GM04503 (cell line): Measurements from ENCODE around the gene ARHGEF2.
"Not testable (repeated sequence)": the region's sequence is repeated elsewhere in the genome, so short reads cannot be mapped to it uniquely, and the experiment has no call there.

Experiments
- DNase-seq: peaks from one replicate; pipeline ENCODE4 v3.0.0-alpha.2; 2012; ENCODE audit warnings: low read depth

ARHGEF2 gene

DNA sequence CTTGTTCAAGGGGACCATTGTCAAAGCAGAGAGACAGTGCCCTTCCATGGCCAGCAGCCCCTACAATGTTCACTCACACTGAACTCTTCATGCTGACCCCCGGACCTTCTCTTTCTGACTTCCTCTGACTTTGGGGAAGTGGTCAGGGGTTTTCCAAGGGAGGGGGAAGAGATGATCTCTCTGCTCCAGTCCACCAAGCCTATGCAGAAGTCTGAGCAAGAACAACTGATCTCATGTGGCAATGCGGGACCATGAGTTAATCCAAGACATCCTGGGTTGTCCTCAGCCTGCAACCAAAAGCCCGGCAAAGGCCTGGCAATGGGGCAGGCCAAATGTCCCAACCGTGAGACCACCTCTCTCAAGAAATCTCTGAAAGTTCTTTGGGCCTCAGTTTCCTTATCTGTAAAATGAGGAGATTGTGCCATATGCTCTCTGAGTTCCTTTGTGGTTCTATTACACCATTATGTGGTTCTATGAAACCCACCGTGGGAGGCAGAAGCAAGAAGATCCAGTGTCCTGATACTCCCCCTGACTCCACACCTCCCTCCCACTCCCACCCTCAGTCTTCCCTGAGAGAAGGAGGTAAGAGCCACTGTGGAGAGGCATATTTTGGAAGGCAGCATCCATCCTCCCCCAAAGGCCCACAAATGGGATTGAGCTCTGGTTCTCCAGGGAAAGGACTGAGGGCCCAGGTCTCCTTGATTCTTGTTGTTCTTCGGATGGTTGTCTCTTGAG, 11.8 kb upstream of the ARHGEF2 start:
- DNase-seq: no peak

- no peak for DNase-seq
These were observed 11.1 kb upstream of the ARHGEF2 start for GRCh38 chr1:155989242-155990004.

DNA sequence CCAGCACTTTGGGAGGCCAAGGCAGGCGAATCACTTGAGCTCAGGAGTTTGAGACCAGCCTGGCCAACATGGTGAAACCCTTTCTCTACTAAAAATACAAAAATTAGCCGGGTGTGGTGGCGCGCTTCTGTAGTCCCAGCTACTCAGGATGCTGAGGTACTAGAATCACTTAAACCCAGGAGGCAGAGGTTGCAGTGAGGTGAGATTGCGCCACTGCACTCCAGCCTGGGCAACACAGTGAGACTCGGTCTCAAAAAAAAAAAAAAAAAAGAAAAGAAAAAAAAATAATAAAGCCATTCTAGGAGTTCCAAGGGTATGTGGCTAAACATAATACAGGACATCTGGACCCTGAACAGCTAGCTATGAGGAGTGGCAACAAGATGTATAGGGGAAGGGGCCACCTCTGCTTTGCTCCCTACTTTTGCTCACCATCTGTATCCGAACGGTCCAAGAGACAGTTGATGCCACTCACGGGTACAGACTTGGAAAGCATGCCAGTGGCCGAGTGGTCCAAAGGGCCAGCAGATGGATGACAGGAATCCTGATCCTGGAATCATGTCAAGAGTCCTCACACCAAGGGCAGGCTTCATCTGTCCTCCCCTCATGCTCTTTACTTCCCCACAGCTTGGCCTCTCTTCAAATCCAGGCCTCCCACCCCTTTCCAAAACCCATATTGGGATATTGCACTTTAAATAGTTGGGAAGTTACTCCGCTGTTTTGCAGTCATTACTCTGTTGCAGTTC, 6.7 kb upstream of the ARHGEF2 start:
- DNase-seq: not testable (repeated sequence)

GRCh38 chr1:155984341-155984740, 6.0 kb upstream of the ARHGEF2 start:
- DNase-seq: no peak

GRCh38 chr1:155983191-155984024, 5.1 kb upstream of the ARHGEF2 start:
- DNase-seq: peak; percentile 97

GRCh38 chr1:155982106-155982505, 3.8 kb upstream of the ARHGEF2 start:
- DNase-seq: no peak

DNA sequence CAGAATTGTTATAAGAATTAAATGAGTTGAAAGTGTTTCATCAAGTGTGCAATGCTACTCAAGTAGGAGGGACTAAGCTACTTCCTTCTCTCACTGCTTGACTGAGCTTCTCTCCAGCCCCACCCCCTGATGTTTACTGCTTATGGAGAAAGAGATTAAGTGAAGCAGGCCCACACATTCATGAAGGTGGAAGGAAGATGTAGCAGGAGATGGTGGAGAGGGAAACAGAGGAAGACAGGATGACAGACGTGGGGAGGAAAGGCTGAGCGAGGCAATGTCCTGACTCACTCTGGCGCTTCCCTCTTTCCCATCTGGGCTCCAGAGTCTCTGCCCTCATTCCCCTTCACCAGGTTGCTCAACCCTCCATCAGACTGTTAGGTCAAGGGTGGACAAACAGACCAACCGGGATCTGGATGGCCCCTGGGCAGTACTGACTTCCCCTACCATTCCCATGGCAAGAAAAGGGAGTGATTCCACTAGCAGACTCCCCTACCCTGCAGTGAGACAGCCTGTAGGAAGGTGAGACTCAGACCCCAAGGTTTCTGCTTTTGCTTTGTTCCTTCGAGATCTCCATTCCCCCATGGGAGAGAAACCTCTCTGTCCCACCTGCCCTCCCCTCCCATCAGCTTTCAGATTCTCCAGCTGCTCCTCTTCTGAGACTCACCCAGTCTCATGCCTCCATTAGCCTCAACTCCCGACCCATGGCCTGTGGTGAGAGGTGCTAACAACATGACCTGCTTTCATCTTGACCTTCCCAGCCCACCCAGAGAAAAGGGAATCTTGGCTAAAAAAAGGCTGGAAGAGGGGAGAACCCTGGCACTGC, 3.1 kb upstream of the ARHGEF2 start:
- DNase-seq: peak; percentile 77

GRCh38 chr1:155979597-155980343, 1.4 kb upstream of the ARHGEF2 start:
- no peak for DNase-seq

GRCh38 chr1:155978973-155979429, 654 bp upstream of the ARHGEF2 start:
- no peak for DNase-seq

- no peak for DNase-seq
These were observed 540 bp downstream of the ARHGEF2 start for GRCh38 chr1:155977690-155978324.

DNA sequence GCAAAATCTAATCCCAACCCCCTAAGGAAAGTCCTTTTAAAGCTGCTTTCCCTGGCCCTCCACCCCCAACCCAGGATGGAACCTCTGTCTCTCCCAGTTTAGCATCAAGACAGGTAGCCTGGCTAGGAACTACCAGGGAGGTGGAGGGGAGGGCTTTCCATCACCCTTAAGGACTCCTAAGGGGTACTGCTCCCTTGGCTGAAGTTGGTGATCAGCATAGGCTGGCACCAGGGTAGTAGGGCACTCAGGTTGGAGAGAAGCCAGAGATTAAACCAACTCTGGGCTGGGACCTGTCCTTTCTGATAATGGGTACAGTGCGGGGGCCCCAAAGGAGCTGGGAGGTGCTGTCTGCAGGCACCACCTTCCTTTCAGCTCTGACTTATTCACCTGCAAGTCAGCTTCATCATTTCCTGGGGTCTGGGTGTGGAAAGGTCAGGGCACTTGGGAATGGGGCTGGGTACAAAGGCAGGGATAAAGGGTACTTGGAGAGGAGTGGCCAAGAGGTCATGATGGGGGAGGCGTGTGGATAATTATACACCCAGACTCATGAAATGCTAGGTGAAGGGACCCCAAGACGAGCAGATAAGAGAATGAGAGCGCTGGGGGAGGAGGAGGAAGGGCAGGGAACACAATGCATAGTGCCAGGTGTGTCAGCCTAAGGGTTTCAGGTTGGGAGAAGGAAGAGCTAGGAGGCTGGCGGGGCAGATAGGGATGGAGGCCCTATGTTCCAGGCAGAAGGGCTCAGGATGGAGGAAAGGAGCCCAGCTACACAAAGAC, 1.2 kb downstream of the ARHGEF2 start:
- DNase-seq: no peak

- peak; percentile 36 for DNase-seq
These were observed 2.1 kb downstream of the ARHGEF2 start for GRCh38 chr1:155976062-155976912.

DNA sequence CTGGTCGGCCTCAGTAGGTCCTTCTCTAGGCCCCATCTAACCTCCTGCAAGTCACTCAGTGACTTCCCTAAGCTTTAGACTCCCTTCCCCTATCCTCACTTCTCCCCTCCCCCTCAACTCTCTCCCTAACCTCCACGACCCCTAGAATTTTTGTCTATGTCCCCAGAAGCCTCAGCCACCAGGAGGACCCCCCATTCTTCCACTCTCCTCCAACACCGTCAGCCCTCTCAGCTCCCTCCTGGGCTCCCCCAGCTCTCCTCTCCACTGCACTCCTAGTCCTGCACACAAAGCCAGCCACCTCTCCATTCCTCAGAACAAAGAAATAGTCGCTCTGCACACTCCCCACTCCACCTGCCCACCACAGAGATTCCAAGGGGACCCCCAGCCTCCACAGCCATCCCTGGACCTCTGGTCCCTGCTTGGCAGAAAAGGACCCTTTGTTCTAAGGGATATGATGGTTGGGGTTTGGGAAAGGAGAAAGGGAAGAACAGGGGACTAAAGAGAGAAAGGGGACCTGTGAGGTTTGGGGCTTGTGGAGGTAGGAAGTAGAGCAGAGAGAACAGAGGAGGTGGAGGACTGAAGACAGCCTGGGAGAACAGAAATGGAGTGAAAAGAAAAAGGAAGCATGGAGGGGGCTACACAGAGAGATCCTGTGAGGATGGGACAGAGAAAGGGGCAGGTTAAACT, 2.8 kb downstream of the ARHGEF2 start:
- no peak for DNase-seq

DNA sequence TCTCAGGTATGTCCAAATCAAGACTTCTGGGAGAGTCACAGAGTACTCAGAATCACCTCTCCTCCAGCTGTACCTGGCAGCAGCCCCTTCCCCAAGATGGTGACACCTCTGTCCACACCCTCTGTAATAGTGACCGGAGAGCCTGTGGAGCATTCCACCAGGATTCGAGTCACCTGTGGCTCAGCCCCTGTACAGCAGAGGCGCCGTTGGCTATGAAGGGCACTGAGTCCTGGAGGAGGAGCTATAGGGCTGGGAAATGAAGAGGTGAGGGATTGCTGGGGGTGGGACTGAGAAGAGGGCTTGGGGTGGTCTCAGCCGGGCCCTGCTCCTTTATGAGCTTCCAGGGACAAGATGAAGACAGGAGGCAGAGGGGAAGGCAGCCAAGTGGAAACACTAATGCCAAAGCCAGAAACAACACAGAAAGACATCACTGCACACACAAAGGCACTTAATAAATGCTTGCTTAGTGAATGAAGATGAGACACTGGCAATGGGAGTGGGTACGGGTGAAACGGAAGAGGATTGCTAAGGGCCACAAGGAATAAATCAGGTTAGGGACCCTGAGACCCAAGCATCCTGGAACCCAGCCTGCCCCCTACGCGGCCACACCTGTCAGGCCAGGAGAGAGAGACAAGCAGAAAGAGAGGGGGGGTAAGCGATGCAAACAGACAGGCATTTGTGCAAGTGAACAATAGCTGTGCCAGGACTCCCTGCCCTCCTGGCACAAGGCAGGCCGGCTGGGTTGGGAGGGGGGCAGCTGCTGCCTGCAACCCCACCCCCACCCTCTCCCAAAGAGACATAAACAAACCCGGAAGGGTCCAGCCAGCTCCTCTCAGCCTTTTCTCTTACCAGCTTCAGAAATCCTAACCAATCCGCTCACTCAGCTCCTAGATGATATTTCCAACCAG, 3.9 kb downstream of the ARHGEF2 start:
- no peak for DNase-seq

- DNase-seq: no peak
These were observed 4.6 kb downstream of the ARHGEF2 start for GRCh38 chr1:155973723-155974122.
